ENCODE measurements around the gene KLHL36. TPM values are rescaled to one million over a fixed set of nuclear protein-coding genes. Genes with fewer than 3 reads are reported as not detected.

KLHL36 gene
- total RNA-seq = 43.6 and 45.9 TPM in 2 replicates

GRCh38 chr16:84647828-84648594 is at the start of gene KLHL36:
Gene KLHL36, plus strand, starts transcription at chr16:84648511. Its CDS starts 2,357 bp downstream, at chr16:84650868.

DNA sequence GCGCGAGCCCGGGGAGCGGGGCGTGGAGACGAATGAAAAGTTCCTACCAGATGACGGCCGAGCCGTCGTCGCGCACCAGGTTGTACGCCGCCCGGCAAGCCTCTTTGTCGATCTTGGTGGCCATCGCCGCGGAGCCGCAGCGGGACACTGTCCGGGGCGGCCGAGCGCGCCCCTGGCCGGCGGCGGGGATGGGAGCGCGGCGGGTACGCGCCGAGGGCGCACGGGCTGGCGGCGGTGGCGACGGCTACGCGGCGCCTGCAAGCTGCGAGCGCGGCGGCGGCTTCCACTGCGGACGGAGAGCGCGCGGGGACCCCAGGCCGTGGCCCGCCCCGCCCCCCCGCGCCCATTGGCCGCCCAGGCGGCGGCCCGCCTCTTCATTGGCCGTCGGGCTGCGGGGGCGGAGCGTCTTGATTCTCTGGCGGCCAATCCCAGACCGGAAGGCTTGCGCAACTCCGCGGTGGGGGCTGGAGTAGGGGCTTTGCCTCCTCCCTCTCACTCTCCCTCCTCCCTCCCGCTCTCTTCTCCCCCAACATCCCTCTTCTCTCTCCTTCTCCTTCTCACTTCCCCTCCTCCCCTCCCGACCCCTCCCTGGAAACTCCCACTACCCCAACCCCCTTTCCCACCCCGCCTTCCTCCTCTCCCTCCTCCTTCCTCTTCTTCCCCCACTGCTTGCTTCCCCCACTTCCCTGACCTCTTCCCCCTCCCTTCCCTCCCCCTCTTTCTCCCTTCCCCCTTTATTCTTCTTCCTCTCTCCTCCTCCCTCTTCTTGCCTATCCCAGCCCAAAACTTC is 30.3 kb upstream of the KLHL36 start, which contains the start of gene COTL1:
TSS of gene COTL1 (minus strand) at position 288 of the 790 bp plus-strand sequence. CDS start at position 124, 164 bp downstream.

GRCh38 chr16:84699712-84700445 is 51.6 kb downstream of the KLHL36 start, which contains the start of gene USP10:
Gene USP10, plus strand, starts transcription at chr16:84700000. Its CDS starts 91 bp downstream, at chr16:84700091.

Other genes with a start within 250 kb of the KLHL36 start
- gene MEAK7, start 143.9 kb upstream of the KLHL36 start, total RNA-seq = 19.7 and 19.9 TPM in 2 replicates
- 137 and 169 TPM in 2 replicates for gene COTL1, start 30.4 kb upstream of the KLHL36 start, total RNA-seq
- 92.3 and 101 TPM in 2 replicates for gene USP10, start 51.5 kb downstream of the KLHL36 start, total RNA-seq
- gene CRISPLD2, start 171.5 kb downstream of the KLHL36 start, total RNA-seq = 0.07 and 0.13 TPM in 2 replicates

Data from thoracic aorta endothelial cell (primary cell).